GM12878 (cell line): ENCODE data around the gene RARA. TPM values are rescaled to one million over a fixed set of nuclear protein-coding genes. Genes with fewer than 3 reads are reported as not detected.

Experiments
- ATAC-seq: fragments of 200-7000 bp; cut with Tn5 transposase; 3 replicates; pipeline ENCODE4 v1.9.1; 2020; ENCODE audit warnings: mild to moderate bottlenecking, moderate library complexity
- BruUV-seq: library from RNA; stranded (reverse); fragments of 400-500 nt; replicated peaks from 2 replicates; lab custom pipeline; 2021; lab: Mats Ljungman, UMichigan
- CTCF ChIA-PET: fragments of 300-600 bp; sonication (Branson Sonifier 250); formaldehyde crosslinking; extraction: SDS; loops from one replicate; lab custom pipeline; 2021; ENCODE audit warnings: inconsistent platforms; lab: Yijun Ruan, JAX
- POLR2A ChIA-PET: fragments of 350-600 bp; formaldehyde crosslinking; extraction: SDS; loops from one replicate; lab custom pipeline; 2021; ENCODE audit warnings: inconsistent platforms; lab: Charles Lee
- RAD21 ChIA-PET: fragments of 300-600 bp; sonication (Branson Sonifier 250); formaldehyde crosslinking; loops from one replicate; lab custom pipeline; 2023; ENCODE audit warnings: antibody characterized with exemption; ENCODE audit not compliant: unreplicated experiment; lab: Charles Lee
- SMC1A ChIA-PET: fragments of 300-600 bp; sonication (Branson Sonifier 250); formaldehyde crosslinking; loops from one replicate; lab custom pipeline; 2023; ENCODE audit not compliant: unreplicated experiment, uncharacterized antibody; lab: Charles Lee
- DNase-seq: peaks from one replicate; pipeline ENCODE4 v3.0.0-alpha.2; 2011; ENCODE audit warnings: low read depth, low spot score
- FAIRE-seq: peaks from 3 replicates; lab custom pipeline; 2011; peaks lifted over from hg19 to GRCh38; lab: Jason Lieb, UNC
- H2AFZ ChIP-seq: 2 replicates; pipeline ENCODE4 v1.6.0; 2011; ENCODE audit warnings: low read depth, low read length, control low read depth; ENCODE audit not compliant: control insufficient read depth
- H3K27ac ChIP-seq: 2 replicates; pipeline ENCODE4 v1.5.1; 2011; ENCODE audit warnings: control low read depth; ENCODE audit not compliant: control insufficient read depth, insufficient read depth
- H3K27me3 ChIP-seq, 2 experiments: replicated peaks in 1 of 2; 2 replicates each; pipeline versions ENCODE4 v1.6.0 to v1.6.1; 2011; ENCODE audit warnings: low read length in 1 of 2; ENCODE audit not compliant: control insufficient read depth in 2 of 2, insufficient read depth in 2 of 2
- H3K36me3 ChIP-seq, 2 experiments: 2 replicates each; pipeline ENCODE4 v1.5.1; 2011; ENCODE audit warnings: low read length in 1 of 2; ENCODE audit not compliant: control insufficient read depth in 2 of 2, insufficient read depth in 2 of 2
- H3K4me1 ChIP-seq: 2 replicates; pipeline ENCODE4 v1.6.1; 2011; ENCODE audit warnings: mild to moderate bottlenecking, low read length, moderate library complexity, mixed read lengths; ENCODE audit not compliant: control insufficient read depth, insufficient read depth
- H3K4me2 ChIP-seq: 2 replicates; pipeline ENCODE4 v1.6.0; 2011; ENCODE audit warnings: control low read depth; ENCODE audit not compliant: control insufficient read depth, insufficient read depth
- H3K4me3 ChIP-seq: fragments of 200-600 bp; sonication (generic); 2 replicates; pipeline ENCODE4 v1.5.1; 2016
- H3K79me2 ChIP-seq: 2 replicates; pipeline ENCODE4 v1.6.0; 2011; ENCODE audit warnings: low read length; ENCODE audit not compliant: control insufficient read depth, insufficient read depth
- H3K9ac ChIP-seq: 2 replicates; pipeline ENCODE4 v1.8.0; 2011; ENCODE audit warnings: low read length, control low read depth, mixed read lengths; ENCODE audit not compliant: control insufficient read depth, insufficient read depth
- H3K9me3 ChIP-seq: replicated peaks from 3 replicates; pipeline ENCODE4 v1.5.1; 2011; ENCODE audit warnings: mild to moderate bottlenecking, low read length; ENCODE audit not compliant: control insufficient read depth, insufficient read depth
- H4K20me1 ChIP-seq: 2 replicates; pipeline ENCODE4 v1.6.0; 2011; ENCODE audit not compliant: control insufficient read depth, insufficient read depth
- CHD1 ChIP-seq: IDR thresholded peaks from 2 replicates; pipeline ENCODE4 v1.6.1; 2012; ENCODE audit warnings: low read depth, low read length, improper control_type of control experiment
- CHD4 ChIP-seq: fragments of 200-600 bp; sonication (generic); IDR thresholded peaks from 2 replicates; pipeline ENCODE4 v1.6.1; 2016; ENCODE audit warnings: mild to moderate bottlenecking
- CREB1 ChIP-seq: IDR thresholded peaks from 2 replicates; pipeline ENCODE4 v1.6.1; 2012; ENCODE audit warnings: low read depth, mild to moderate bottlenecking, inconsistent platforms
- CREM ChIP-seq: IDR thresholded peaks from 2 replicates; pipeline ENCODE4 v1.6.1; 2014; ENCODE audit warnings: antibody characterized with exemption, low read depth
- CTCF ChIP-seq, 3 experiments: IDR thresholded peaks in 2 of 3; conservative IDR thresholded peaks in 1 of 3; 2 replicates each; pipeline ENCODE4 v1.5.1; 2011; ENCODE audit warnings: low read depth in 3 of 3, low read length in 3 of 3, mild to moderate bottlenecking in 3 of 3, control low read depth in 2 of 3, moderate library complexity in 2 of 3, inconsistent platforms in 1 of 3, mixed read lengths in 1 of 3; ENCODE audit not compliant: control insufficient read depth in 2 of 3, insufficient read depth in 1 of 3; ENCODE audit errors: extremely low read depth in 1 of 3
- EED ChIP-seq: sonication (generic); IDR thresholded peaks from 2 replicates; pipeline ENCODE4 v1.6.1; 2016; ENCODE audit warnings: antibody characterized with exemption, low read depth
- EGR1 ChIP-seq, 2 experiments: IDR thresholded peaks; 1 replicate in 1 of 2; 2 replicates in 1 of 2; pipeline ENCODE4 v1.6.1; 2011 to 2012; ENCODE audit warnings: low read depth in 2 of 2, low read length in 2 of 2, borderline replicate concordance in 1 of 2, mild to moderate bottlenecking in 1 of 2, moderate library complexity in 1 of 2
- MTA2 ChIP-seq: fragments of 450-650 bp; IDR thresholded peaks from 2 replicates; pipeline ENCODE4 v1.6.1; 2016; ENCODE audit warnings: low read depth, mild to moderate bottlenecking, moderate library complexity
- NRF1 ChIP-seq: conservative IDR thresholded peaks from 2 replicates; pipeline ENCODE4 v1.6.1; 2011; ENCODE audit warnings: mild to moderate bottlenecking, low read depth, low read length, improper control_type of control experiment
- PML ChIP-seq: IDR thresholded peaks from 2 replicates; pipeline ENCODE4 v1.6.1; 2012; ENCODE audit warnings: low read length, inconsistent platforms
- SMC3 ChIP-seq: IDR thresholded peaks from 2 replicates; pipeline ENCODE4 v1.6.1; 2011; ENCODE audit warnings: low read length, improper control_type of control experiment, borderline replicate concordance
- SREBF2 ChIP-seq: IDR thresholded peaks from 2 replicates; pipeline ENCODE4 v1.6.1; 2012; ENCODE audit warnings: mild to moderate bottlenecking, low read length
- ZBTB4 ChIP-seq: fragments of 450-650 bp; formaldehyde crosslinking; IDR thresholded peaks from 2 replicates; pipeline ENCODE4 v1.4.0; 2022; ENCODE audit warnings: mild to moderate bottlenecking, moderate library complexity
- WGBS: methylation state at CpG from one replicate; pipeline ENCODE4 v1.1.6; 2016; ENCODE audit warnings: low lambda C conversion rate; ENCODE audit not compliant: insufficient replicate concordance, insufficient coverage; ENCODE audit errors: missing lambda C conversion rate; 5-methylcytosine and 5-hydroxymethylcytosine counted together
- in situ Hi-C: fragments of 300-500 bp; cut with MboI; formaldehyde crosslinking; loops from 9 replicates; pipeline ENCODE4 v1.14.3; 2018; ENCODE audit warnings: mixed read lengths
- intact Hi-C: fragments of 100-400 bp; cut with micrococcal nuclease; formaldehyde crosslinking; loops from one replicate; pipeline ENCODE4 v1.14.2; 2022; ENCODE audit not compliant: unreplicated experiment
- polyA plus RNA-seq, 11 experiments: library from polyadenylated mRNA; depleted of rRNA in 4 of 11; unstranded in 6 of 11; stranded (reverse) in 5 of 11; fragments of >200 nt; fragmentation: Nextera tagmentation in 4 of 11; fragmentation: Illumina TruSeq in 1 of 11; extraction: Ambion mirVana in 4 of 11; extraction: Trizol in 1 of 11; gene quantifications; 1 replicate in 1 of 11; 2 replicates in 10 of 11; pipeline versions ENCODE4 v1.2.1 to v1.2.3, GENCODE V29; 2011 to 2016; ENCODE audit warnings: inconsistent platforms in 2 of 11, missing spikeins in 2 of 11, low read depth in 1 of 11
- total RNA-seq, 4 experiments: library from RNA; depleted of rRNA in 3 of 4; stranded (reverse); fragments of >200 nt in 3 of 4; fragmentation: Illumina TruSeq in 1 of 4; extraction: Trizol in 1 of 4; gene quantifications; 2 replicates each; pipeline versions ENCODE4 v1.2.1 to v1.2.3, GENCODE V29; 2013 to 2021

RARA gene
- total and polyA plus RNA-seq, 10 of the 15 experiments (the other 5 are each of a cell fraction or from before 2014, with no cell fraction given), result 0.13 to 33.6 (median 13.6) TPM

GRCh38 chr17:40343219-40344119 is 34.5 kb downstream of the RARA start:
- TF ChIP-seq SREBF2, result no peak
- no peak for TF ChIP-seq SMC3
- no peak for TF ChIP-seq CHD1
- no peak for TF ChIP-seq PML
- TF ChIP-seq ZBTB4 (CRISPR knock-in tag), result no peak
- TF ChIP-seq CHD4, result no peak
- TF ChIP-seq CREB1, result 0 out of 2 replicates have a peak, but pooled peaks have one; percentile 1
- no peak for TF ChIP-seq NRF1
- TF ChIP-seq EED, result peak; percentile 21; the same call in 1 of the 2 replicates
- no peak for TF ChIP-seq EGR1 (IDR thresholded peaks at IDR 0.05; ENCODE audit: borderline replicate concordance in 1 of 2, low read depth in 2 of 2, low read length in 2 of 2)
- TF ChIP-seq MTA2, result no peak
- TF ChIP-seq CTCF (IDR thresholded peaks at IDR 0.05 in 2 of 3, conservative IDR thresholded peaks at IDR 0.05 in 1 of 3; ENCODE audit: control insufficient read depth in 2 of 3, extremely low read depth in 1 of 3, insufficient read depth in 1 of 3, low read depth in 3 of 3, low read length in 3 of 3), result no peak
- TF ChIP-seq CREM, result 0 out of 2 replicates have a peak, but pooled peaks have one; percentile 20
- CTCF ChIA-PET, result interaction anchor here (0.5 to 3.6 kb wide), 3 partner anchors 11 to 40 kb away, joined by 3 to 16 read pairs (median 3); no protein-coding TSS in a partner anchor
- RAD21 ChIA-PET, result interaction anchor here (1.6 to 2.0 kb wide), 2 partner anchors 18 to 37 kb away, joined by 4 read pairs; no protein-coding TSS in a partner anchor
- peaks cover 7 to 17% of the 10 kb centered on the region in 2 experiments; a peak in 3 of 4 replicates for H3K36me3 ChIP-seq
- no peak overlapping the region for H2AFZ ChIP-seq
- ATAC-seq (no peak), DNase-seq (no peak), FAIRE-seq (no peak)
- no peak overlapping the region for H3K9ac ChIP-seq
- SMC1A ChIA-PET, result interaction anchor here (1.0 to 1.7 kb wide), 4 partner anchors 17 to 43 kb away, joined by 3 to 4 read pairs (median 4); no protein-coding TSS in a partner anchor
- no peak overlapping the region for H3K27ac ChIP-seq
- H3K27me3 ChIP-seq, result no peaks in the 10 kb centered on the region
- peaks cover 48% of the 10 kb centered on the region for H3K4me1 ChIP-seq
- H4K20me1 ChIP-seq, result no peaks in the 10 kb centered on the region
- no TSS peak for BruUV-seq
- peaks cover 54% of the 10 kb centered on the region for H3K79me2 ChIP-seq
- no peak overlapping the region; the same call in none of the 2 replicates for H3K4me2 ChIP-seq
- in situ Hi-C loops, result no loop called here
- 86% methylated on average over 15 of the region's 15 CpGs for WGBS
- no peaks in the 10 kb centered on the region for H3K9me3 ChIP-seq
- intact Hi-C loops, result no loop called here
- POLR2A ChIA-PET, result interaction anchor here (1.2 kb wide), 1 partner anchor 17 kb away, joined by 3 read pairs; no protein-coding TSS in a partner anchor
- H3K4me3 ChIP-seq, result no peak overlapping the region
